ENCODE results near the gene INPP5F. TPM values are rescaled to one million over a fixed set of nuclear protein-coding genes. Genes with fewer than 3 reads are reported as not detected.

The INPP5F gene
- 48.5 and 50.5 TPM in 2 replicates for total RNA-seq

GRCh38 chr10:119725828-119726675 is at the start of gene INPP5F:
Gene INPP5F (plus strand): TSS chr10:119726050. CDS start chr10:119726263, 213 bp downstream.

GRCh38 chr10:119872610-119872859 is 146.7 kb downstream of the INPP5F start, which contains the start of gene MCMBP:
Gene MCMBP (minus strand): TSS chr10:119872843. CDS start chr10:119872584, 259 bp downstream.

Other genes starting within 250 kb of the INPP5F start
- gene RGS10, start 183.3 kb upstream of the INPP5F start, total RNA-seq, result 26.1 and 38.9 TPM in 2 replicates
- gene TIAL1, start 129.1 kb upstream of the INPP5F start, total RNA-seq, result 38.9 and 70.0 TPM in 2 replicates
- 12.2 and 25.2 TPM in 2 replicates for gene BAG3, start 74.7 kb upstream of the INPP5F start, total RNA-seq
- gene MCMBP, start 146.8 kb downstream of the INPP5F start, total RNA-seq, result 35.9 and 50.6 TPM in 2 replicates
- 27.0 and 52.2 TPM in 2 replicates for gene SEC23IP, start 166.7 kb downstream of the INPP5F start, total RNA-seq